Stomach (tissue), 4 donors: Measurements from ENCODE around the gene MAGI2.

Experiments used
- CTCF ChIP-seq, 7 experiments: fragments of 450-650 bp in 4 of 7; fragments of 200-600 bp in 3 of 7; sonication (generic) in 3 of 7; IDR thresholded peaks; one replicate each; pipeline ENCODE4 v1.5.1; 2016 to 2019; ENCODE audit warnings: antibody characterized with exemption in 7 of 7, control low read depth in 2 of 7, mild to moderate bottlenecking in 1 of 7
- POLR2A ChIP-seq, 4 donors: fragments of 450-650 bp; IDR thresholded peaks; one replicate each; pipeline ENCODE4 v1.6.1; 2016; ENCODE audit warnings: antibody characterized with exemption in 4 of 4, control low read depth in 2 of 4, mild to moderate bottlenecking in 1 of 4, moderate library complexity in 1 of 4

DNA sequence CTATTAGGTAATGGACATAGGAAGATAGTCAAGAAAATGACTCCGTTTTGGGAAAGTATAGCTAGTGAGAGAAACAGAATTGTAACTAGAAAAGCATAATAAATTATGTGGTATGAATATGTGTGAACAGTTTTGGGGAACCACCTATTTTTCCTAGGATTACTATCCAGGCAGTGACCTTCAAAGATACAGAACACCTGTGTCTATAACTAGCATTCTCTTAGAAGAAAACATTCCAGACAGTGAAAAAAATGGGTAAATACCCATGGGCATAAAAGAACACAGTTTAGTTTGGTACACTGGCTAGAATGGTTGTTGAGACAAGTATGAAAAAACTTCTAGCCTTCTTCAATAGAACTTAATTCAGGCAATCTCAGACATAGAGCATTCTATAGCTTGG lies 690.8 kb downstream of the MAGI2 start:
- TF ChIP-seq CTCF (IDR thresholded peaks at IDR 0.05) = no peak
- TF ChIP-seq POLR2A (IDR thresholded peaks at IDR 0.05) = no peak
